Keratinocyte (primary cell): ENCODE measurements around the gene FOXJ3. TPM values are rescaled to one million over a fixed set of nuclear protein-coding genes. Genes with fewer than 3 reads are reported as not detected.

Experiments
- DNase-seq: peaks from one replicate; pipeline ENCODE4 v3.0.0-alpha.2; 2011; ENCODE audit warnings: low read depth, missing footprints, low spot score
- FAIRE-seq: peaks from 2 replicates; lab custom pipeline; 2011; peaks lifted over from hg19 to GRCh38; lab: Jason Lieb, UNC
- H2AFZ ChIP-seq: 2 replicates; pipeline ENCODE4 v1.6.0; 2012; ENCODE audit warnings: low read length, control low read depth, inconsistent platforms; ENCODE audit not compliant: control insufficient read depth
- H3K27ac ChIP-seq: 2 replicates; pipeline ENCODE4 v1.5.1; 2011; ENCODE audit warnings: low read length; ENCODE audit not compliant: control insufficient read depth, insufficient read depth
- H3K27me3 ChIP-seq: 3 replicates; pipeline ENCODE4 v1.6.0; 2011; ENCODE audit warnings: low read length; ENCODE audit not compliant: control insufficient read depth, insufficient read depth; ENCODE audit errors: extremely low read depth
- H3K36me3 ChIP-seq, 2 experiments: 2 replicates in 1 of 2; 3 replicates in 1 of 2; pipeline ENCODE4 v1.5.1; 2011; ENCODE audit warnings: low read length in 2 of 2, mild to moderate bottlenecking in 1 of 2; ENCODE audit not compliant: control insufficient read depth in 2 of 2, insufficient read depth in 2 of 2; ENCODE audit errors: extremely low read depth in 1 of 2
- H3K4me1 ChIP-seq: 3 replicates; pipeline ENCODE4 v1.5.1; 2011; ENCODE audit warnings: low read length; ENCODE audit not compliant: control insufficient read depth, insufficient read depth; ENCODE audit errors: extremely low read depth
- H3K4me2 ChIP-seq: 3 replicates; pipeline ENCODE4 v1.6.0; 2011; ENCODE audit warnings: low read depth, low read length; ENCODE audit not compliant: control insufficient read depth, insufficient read depth; ENCODE audit errors: extremely low read depth
- H3K4me3 ChIP-seq, 3 experiments: fragments of 200-600 bp in 1 of 3; sonication (generic) in 1 of 3; 2 replicates in 2 of 3; 3 replicates in 1 of 3; pipeline ENCODE4 v1.5.1; 2011 to 2016; ENCODE audit warnings: low read length in 3 of 3, mild to moderate bottlenecking in 3 of 3, control low read depth in 2 of 3, inconsistent platforms in 1 of 3, low read depth in 1 of 3, mixed read lengths in 1 of 3, mixed run types in 1 of 3, moderate library complexity in 1 of 3; ENCODE audit not compliant: control insufficient read depth in 2 of 3, insufficient read depth in 2 of 3; ENCODE audit errors: extremely low read depth in 1 of 3
- H3K79me2 ChIP-seq: 2 replicates; pipeline ENCODE4 v1.6.0; 2012; ENCODE audit warnings: low read length; ENCODE audit not compliant: control insufficient read depth, insufficient read depth
- H3K9ac ChIP-seq: 3 replicates; pipeline ENCODE4 v1.6.0; 2011; ENCODE audit warnings: low read length; ENCODE audit not compliant: control insufficient read depth, insufficient read depth; ENCODE audit errors: extremely low read depth
- H3K9me1 ChIP-seq: 3 replicates; pipeline ENCODE4 v1.6.0; 2011; ENCODE audit warnings: low read length; ENCODE audit not compliant: control insufficient read depth, insufficient read depth; ENCODE audit errors: extremely low read depth
- H3K9me3 ChIP-seq: 2 replicates; pipeline ENCODE4 v1.5.1; 2012; ENCODE audit warnings: low read depth, low read length; ENCODE audit not compliant: control insufficient read depth
- H4K20me1 ChIP-seq: 3 replicates; pipeline ENCODE4 v1.6.0; 2011; ENCODE audit warnings: low read length; ENCODE audit not compliant: control insufficient read depth, insufficient read depth; ENCODE audit errors: extremely low read depth
- EZH2 ChIP-seq: IDR thresholded peaks from one replicate; pipeline ENCODE4 v1.6.1; 2012; ENCODE audit warnings: inconsistent platforms, mild to moderate bottlenecking, low read length, moderate library complexity
- dilution Hi-C: fragments of 300-500 bp; cut with MboI; formaldehyde crosslinking; loops from one replicate; pipeline ENCODE4 v1.7.0; 2020; ENCODE audit warnings: low sequenced_read_pairs; ENCODE audit not compliant: extremely low pct_ligation_motif_present
- polyA plus RNA-seq, 5 experiments: library from polyadenylated mRNA; depleted of rRNA in 3 of 5; stranded (reverse) in 3 of 5; stranded (forward) in 1 of 5; unstranded in 1 of 5; fragments of >200 nt; gene quantifications; 1 replicate in 1 of 5; 2 replicates in 3 of 5; 3 replicates in 1 of 5; pipeline versions ENCODE4 v1.2.1 to v1.2.3, GENCODE V29; 2011 to 2012; ENCODE audit warnings: missing spikeins in 2 of 5, low read depth in 1 of 5, low replicate concordance in 1 of 5
- TF ChIP-seq, protein P1 (sequence below), 3 experiments: IDR thresholded peaks in 1 of 3; conservative IDR thresholded peaks in 1 of 3; optimal IDR thresholded peaks in 1 of 3; 2 replicates in 2 of 3; 3 replicates in 1 of 3; pipeline versions ENCODE3 to v1.5.1; 2011; ENCODE audit warnings: low read length in 3 of 3, mild to moderate bottlenecking in 3 of 3, moderate library complexity in 2 of 3, control low read depth in 1 of 3, inconsistent platforms in 1 of 3; ENCODE audit not compliant: insufficient read depth in 2 of 3; ENCODE audit errors: extremely low read depth in 1 of 3

The FOXJ3 gene
- polyA plus RNA-seq, 1 donor (not counting 4 experiments of a cell fraction or from before 2014, with no cell fraction given) = 40.2 TPM

DNA sequence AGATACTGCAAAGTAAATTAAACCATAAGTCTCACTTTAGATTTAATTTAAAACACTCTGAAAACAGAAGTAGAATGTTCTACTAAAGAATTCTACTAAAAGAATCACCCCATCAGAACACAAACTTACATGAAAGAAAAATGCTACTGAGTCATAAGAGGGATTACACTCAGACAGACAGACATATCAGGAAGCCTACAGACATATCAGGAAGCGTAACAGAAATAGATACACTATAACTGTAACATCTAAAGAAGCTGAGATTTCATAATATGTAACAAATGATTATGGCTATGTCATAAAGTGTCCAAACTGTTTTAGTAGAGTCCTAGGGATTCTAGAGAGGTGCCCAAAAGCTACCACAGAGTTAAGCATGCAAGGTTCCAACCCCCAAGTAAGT lies 23.9 kb downstream of the FOXJ3 start:
- no peak overlapping the region for H3K4me3 ChIP-seq
- H4K20me1 ChIP-seq = peaks cover 8% of the 10 kb centered on the region
- H3K79me2 ChIP-seq = peaks cover 79% of the 10 kb centered on the region
- H3K4me1 ChIP-seq = peaks cover 9% of the 10 kb centered on the region
- no peak overlapping the region for H3K27ac ChIP-seq
- peaks cover 3% of the 10 kb centered on the region for H3K9me1 ChIP-seq
- peaks cover 1 to 5% of the 10 kb centered on the region in 2 experiments for H3K36me3 ChIP-seq
- H3K27me3 ChIP-seq = no peaks in the 10 kb centered on the region
- DNase-seq (no peak), FAIRE-seq (no peak)
- no peak overlapping the region for H3K4me2 ChIP-seq
- no peak for TF ChIP-seq EZH2
- TF ChIP-seq, protein P1, sequence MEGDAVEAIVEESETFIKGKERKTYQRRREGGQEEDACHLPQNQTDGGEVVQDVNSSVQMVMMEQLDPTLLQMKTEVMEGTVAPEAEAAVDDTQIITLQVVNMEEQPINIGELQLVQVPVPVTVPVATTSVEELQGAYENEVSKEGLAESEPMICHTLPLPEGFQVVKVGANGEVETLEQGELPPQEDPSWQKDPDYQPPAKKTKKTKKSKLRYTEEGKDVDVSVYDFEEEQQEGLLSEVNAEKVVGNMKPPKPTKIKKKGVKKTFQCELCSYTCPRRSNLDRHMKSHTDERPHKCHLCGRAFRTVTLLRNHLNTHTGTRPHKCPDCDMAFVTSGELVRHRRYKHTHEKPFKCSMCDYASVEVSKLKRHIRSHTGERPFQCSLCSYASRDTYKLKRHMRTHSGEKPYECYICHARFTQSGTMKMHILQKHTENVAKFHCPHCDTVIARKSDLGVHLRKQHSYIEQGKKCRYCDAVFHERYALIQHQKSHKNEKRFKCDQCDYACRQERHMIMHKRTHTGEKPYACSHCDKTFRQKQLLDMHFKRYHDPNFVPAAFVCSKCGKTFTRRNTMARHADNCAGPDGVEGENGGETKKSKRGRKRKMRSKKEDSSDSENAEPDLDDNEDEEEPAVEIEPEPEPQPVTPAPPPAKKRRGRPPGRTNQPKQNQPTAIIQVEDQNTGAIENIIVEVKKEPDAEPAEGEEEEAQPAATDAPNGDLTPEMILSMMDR (optimal IDR thresholded peaks at IDR 0.05 in 1 of 3, IDR thresholded peaks at IDR 0.05 in 1 of 3, conservative IDR thresholded peaks at IDR 0.05 in 1 of 3; ENCODE audit: extremely low read depth in 1 of 3, insufficient read depth in 2 of 3, low read length in 3 of 3) = no peak
- no peaks in the 10 kb centered on the region for H3K9me3 ChIP-seq
- H3K9ac ChIP-seq = no peak overlapping the region
- dilution Hi-C loops = no loop called here
- H2AFZ ChIP-seq = no peak overlapping the region

DNA sequence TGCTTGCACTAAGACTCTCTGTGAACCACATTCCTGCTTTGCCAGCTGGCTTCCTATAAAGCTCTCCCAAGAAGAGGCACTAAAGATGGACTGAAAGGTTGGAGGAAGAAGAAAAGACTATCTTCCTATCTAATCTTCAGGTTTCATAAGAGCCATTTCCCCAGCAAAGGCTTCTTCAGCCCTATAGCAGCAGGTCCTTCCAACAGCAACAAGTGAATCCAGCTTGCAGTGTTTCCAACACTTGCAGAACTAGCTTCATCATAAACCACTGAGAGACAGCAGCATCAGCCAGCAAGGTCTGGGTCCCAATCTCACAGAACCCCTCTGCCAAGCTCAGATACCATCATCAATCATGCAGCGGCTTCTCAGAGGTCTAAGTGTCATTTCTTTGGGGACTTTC lies 28.1 kb downstream of the FOXJ3 start:
- DNase-seq (no peak), FAIRE-seq (no peak)
- Histone ChIP-seq H3K4me3 (no peak overlapping the region), H3K27me3 (no peaks in the 10 kb centered on the region), H3K4me1 (no peaks in the 10 kb centered on the region), H4K20me1 (peaks cover 2% of the 10 kb centered on the region), H3K4me2 (no peak overlapping the region), H3K9ac (no peak overlapping the region), H2AFZ (no peak overlapping the region), H3K27ac (no peak overlapping the region), H3K79me2 (peaks cover 72% of the 10 kb centered on the region), H3K9me3 (no peaks in the 10 kb centered on the region), H3K9me1 (no peaks in the 10 kb centered on the region), H3K36me3 (peaks cover 1 to 11% of the 10 kb centered on the region in 2 experiments)
- TF ChIP-seq, protein P1 (optimal IDR thresholded peaks at IDR 0.05 in 1 of 3, IDR thresholded peaks at IDR 0.05 in 1 of 3, conservative IDR thresholded peaks at IDR 0.05 in 1 of 3; ENCODE audit: extremely low read depth in 1 of 3, insufficient read depth in 2 of 3, low read length in 3 of 3) = no peak
- dilution Hi-C loops = no loop called here
